Osteocyte (in vitro differentiated cells): ENCODE results near the gene MFN2. TPM values are rescaled to one million over a fixed set of nuclear protein-coding genes. Genes with fewer than 3 reads are reported as not detected.
A peak's percentile ranks its signal among the peaks of the same experiment; 100 is the strongest.
"Not testable (repeated sequence)": the region's sequence is repeated elsewhere in the genome, so short reads cannot be mapped to it uniquely, and the experiment has no call there.

Source experiments
- DNase-seq: peaks from one replicate; pipeline ENCODE4 v3.0.0; 2021; ENCODE audit warnings: mixed read lengths; ENCODE audit not compliant: unreplicated experiment; ENCODE audit errors: extremely low spot score
- H3K27ac Mint-ChIP-seq: one replicate; pipeline ENCODE4 v1.8.0; 2021; ENCODE audit warnings: mild to moderate bottlenecking, mixed read lengths; ENCODE audit not compliant: unreplicated experiment
- H3K27me3 Mint-ChIP-seq: one replicate; pipeline ENCODE4 v1.8.0; 2021; ENCODE audit warnings: mixed read lengths; ENCODE audit not compliant: unreplicated experiment
- H3K36me3 Mint-ChIP-seq: one replicate; pipeline ENCODE4 v1.8.0; 2021; ENCODE audit warnings: mixed read lengths; ENCODE audit not compliant: unreplicated experiment
- H3K4me1 Mint-ChIP-seq: one replicate; pipeline ENCODE4 v1.8.0; 2021; ENCODE audit warnings: mixed read lengths; ENCODE audit not compliant: unreplicated experiment
- H3K4me3 Mint-ChIP-seq: one replicate; pipeline ENCODE4 v1.8.0; 2021; ENCODE audit warnings: mild to moderate bottlenecking, moderate library complexity, mixed read lengths; ENCODE audit not compliant: unreplicated experiment
- H3K9me3 Mint-ChIP-seq: one replicate; pipeline ENCODE4 v1.8.0; 2021; ENCODE audit warnings: mixed read lengths; ENCODE audit not compliant: unreplicated experiment
- CTCF ChIP-seq: fragments of 200-600 bp; sonication (generic); IDR thresholded peaks from 2 replicates; pipeline ENCODE4 v1.5.0; 2021; ENCODE audit warnings: antibody characterized with exemption, mild to moderate bottlenecking, moderate library complexity
- total RNA-seq: library from RNA; stranded (reverse); gene quantifications from 2 replicates; pipeline ENCODE4 v1.2.1, GENCODE V29; 2021

Gene MFN2
- total RNA-seq, 1 donor from 2014 or later = 69.2 TPM

DNA sequence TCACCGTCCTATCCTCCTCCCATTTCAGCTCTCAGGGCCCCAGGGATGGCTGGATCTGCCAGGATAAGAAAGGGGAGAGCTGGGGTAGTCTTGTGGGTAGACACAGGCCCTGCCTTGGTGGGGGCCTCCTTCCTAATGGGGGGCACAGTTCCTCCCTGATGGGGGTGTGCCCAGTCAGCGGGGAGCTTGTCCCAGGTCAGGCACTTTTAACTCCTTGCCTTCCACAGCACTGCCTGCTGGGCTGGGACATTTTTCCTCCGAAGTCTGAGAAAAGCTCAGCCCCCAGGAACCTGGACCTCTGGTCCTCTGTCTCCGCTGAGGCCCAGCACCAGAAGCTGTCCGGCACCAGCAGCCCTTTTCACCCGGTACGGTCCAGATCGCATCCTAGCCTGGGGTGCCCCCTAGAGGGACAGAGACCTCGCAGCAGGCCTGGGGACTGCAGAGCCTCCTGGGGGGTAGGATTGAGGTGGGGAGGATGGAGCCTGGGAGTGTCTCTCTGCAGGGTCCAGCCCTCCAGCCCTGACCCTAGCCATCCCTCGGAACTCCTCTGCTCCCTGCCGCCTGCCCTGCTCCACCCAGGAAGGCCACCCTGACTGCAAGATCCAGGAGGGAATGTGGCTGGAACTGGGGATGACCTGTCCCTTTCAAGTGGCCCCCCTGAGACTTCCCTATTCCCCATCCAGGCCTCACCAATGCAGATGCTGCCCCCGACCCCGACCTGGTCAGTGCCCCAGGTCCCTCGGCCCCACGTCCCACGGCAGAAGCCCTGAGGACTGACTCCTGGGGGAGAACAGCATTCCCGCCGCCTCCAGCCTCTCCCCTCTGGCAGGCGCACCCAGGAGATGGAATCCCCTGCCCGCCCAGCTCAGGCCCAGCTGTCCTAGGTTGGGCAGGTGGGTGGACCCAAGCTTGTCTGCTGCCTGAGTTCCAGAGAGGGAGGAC lies 51.1 kb downstream of the MFN2 start:
- peak; percentile 49 for TF ChIP-seq CTCF
- no peak for DNase-seq
- Mint-ChIP-seq H3K4me3 (no peak overlapping the region), H3K36me3 (peaks cover 15% of the 10 kb centered on the region), H3K27ac (no peak overlapping the region), H3K9me3 (no peaks in the 10 kb centered on the region), H3K27me3 (no peaks in the 10 kb centered on the region), H3K4me1 (peaks cover 2% of the 10 kb centered on the region)

GRCh38 chr1:12032161-12032621 lies 51.9 kb downstream of the MFN2 start:
- H3K4me3 Mint-ChIP-seq = no peak overlapping the region
- no peak for DNase-seq
- H3K27ac Mint-ChIP-seq = no peak overlapping the region
- no peak for TF ChIP-seq CTCF
- H3K9me3 Mint-ChIP-seq = no peaks in the 10 kb centered on the region
- H3K4me1 Mint-ChIP-seq = peaks cover 2% of the 10 kb centered on the region
- no peaks in the 10 kb centered on the region for H3K27me3 Mint-ChIP-seq
- H3K36me3 Mint-ChIP-seq = peaks cover 9% of the 10 kb centered on the region

GRCh38 chr1:12033441-12033840 lies 53.2 kb downstream of the MFN2 start:
- H3K9me3 Mint-ChIP-seq, H3K27ac Mint-ChIP-seq, H3K4me3 Mint-ChIP-seq, DNase-seq, H3K4me1 Mint-ChIP-seq, H3K36me3 Mint-ChIP-seq, H3K27me3 Mint-ChIP-seq: not testable (repeated sequence)

DNA sequence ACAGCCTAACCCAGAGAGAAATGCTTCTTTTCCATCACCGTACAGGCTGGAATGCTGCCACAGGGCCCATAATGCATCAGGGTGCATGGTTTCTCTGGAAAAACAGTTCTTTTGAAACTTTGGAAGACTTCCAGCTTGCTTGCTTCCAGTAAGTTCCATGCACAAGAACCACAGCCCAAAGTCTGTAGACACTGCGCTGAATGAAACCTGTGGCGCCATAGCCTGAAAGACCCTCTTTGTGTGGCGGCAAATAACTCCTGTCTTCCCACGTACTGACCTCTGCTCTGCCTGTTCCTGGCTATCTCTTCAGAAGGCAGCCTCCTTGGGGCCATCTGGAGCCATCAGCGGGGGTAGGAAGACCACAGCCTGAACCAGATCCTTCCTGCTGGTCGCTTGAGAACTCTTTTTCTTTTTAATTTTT lies 54.1 kb downstream of the MFN2 start:
- Mint-ChIP-seq H3K9me3 (no peaks in the 10 kb centered on the region), H3K4me3 (no peak overlapping the region), H3K27me3 (no peaks in the 10 kb centered on the region), H3K36me3 (no peaks in the 10 kb centered on the region), H3K4me1 (peaks cover 2% of the 10 kb centered on the region), H3K27ac (no peak overlapping the region)
- no peak for TF ChIP-seq CTCF
- no peak for DNase-seq

DNA sequence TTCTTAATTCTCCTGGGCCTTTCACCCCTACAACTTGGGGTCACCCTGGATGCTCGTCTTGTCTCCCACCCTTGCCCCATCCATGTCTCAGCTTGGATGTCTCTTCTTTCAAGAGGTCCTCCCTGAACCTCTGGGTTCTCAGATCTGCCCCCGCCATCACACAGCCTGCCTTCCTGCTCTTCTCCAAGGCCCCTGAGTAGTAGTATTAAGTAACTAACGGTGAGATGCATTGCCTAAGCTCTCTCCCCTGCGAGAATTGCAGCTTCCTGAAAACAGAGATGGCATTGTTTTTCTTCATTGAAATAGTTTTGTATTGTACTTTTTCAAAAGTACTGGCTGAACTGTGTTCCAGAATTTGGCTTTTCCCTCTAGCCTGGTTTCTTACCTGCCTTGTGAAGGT lies 55.1 kb downstream of the MFN2 start:
- no peak for TF ChIP-seq CTCF
- H3K36me3 Mint-ChIP-seq = no peaks in the 10 kb centered on the region
- DNase-seq = no peak
- H3K27me3 Mint-ChIP-seq = no peaks in the 10 kb centered on the region
- no peaks in the 10 kb centered on the region for H3K9me3 Mint-ChIP-seq
- no peak overlapping the region for H3K4me3 Mint-ChIP-seq
- no peak overlapping the region for H3K27ac Mint-ChIP-seq
- H3K4me1 Mint-ChIP-seq = peaks cover 2% of the 10 kb centered on the region
